NCI-H774 (cell line): ENCODE data around the gene AACS.
"Not testable (repeated sequence)": the region's sequence is repeated elsewhere in the genome, so short reads cannot be mapped to it uniquely, and the experiment has no call there.

Experiments
- DNase-seq: peaks from one replicate; lab custom pipeline; 2025; lab: John Stamatoyannopoulos, UW

The AACS gene, protein sequence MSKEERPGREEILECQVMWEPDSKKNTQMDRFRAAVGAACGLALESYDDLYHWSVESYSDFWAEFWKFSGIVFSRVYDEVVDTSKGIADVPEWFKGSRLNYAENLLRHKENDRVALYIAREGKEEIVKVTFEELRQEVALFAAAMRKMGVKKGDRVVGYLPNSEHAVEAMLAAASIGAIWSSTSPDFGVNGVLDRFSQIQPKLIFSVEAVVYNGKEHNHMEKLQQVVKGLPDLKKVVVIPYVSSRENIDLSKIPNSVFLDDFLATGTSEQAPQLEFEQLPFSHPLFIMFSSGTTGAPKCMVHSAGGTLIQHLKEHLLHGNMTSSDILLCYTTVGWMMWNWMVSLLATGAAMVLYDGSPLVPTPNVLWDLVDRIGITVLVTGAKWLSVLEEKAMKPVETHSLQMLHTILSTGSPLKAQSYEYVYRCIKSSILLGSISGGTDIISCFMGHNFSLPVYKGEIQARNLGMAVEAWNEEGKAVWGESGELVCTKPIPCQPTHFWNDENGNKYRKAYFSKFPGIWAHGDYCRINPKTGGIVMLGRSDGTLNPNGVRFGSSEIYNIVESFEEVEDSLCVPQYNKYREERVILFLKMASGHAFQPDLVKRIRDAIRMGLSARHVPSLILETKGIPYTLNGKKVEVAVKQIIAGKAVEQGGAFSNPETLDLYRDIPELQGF

DNA sequence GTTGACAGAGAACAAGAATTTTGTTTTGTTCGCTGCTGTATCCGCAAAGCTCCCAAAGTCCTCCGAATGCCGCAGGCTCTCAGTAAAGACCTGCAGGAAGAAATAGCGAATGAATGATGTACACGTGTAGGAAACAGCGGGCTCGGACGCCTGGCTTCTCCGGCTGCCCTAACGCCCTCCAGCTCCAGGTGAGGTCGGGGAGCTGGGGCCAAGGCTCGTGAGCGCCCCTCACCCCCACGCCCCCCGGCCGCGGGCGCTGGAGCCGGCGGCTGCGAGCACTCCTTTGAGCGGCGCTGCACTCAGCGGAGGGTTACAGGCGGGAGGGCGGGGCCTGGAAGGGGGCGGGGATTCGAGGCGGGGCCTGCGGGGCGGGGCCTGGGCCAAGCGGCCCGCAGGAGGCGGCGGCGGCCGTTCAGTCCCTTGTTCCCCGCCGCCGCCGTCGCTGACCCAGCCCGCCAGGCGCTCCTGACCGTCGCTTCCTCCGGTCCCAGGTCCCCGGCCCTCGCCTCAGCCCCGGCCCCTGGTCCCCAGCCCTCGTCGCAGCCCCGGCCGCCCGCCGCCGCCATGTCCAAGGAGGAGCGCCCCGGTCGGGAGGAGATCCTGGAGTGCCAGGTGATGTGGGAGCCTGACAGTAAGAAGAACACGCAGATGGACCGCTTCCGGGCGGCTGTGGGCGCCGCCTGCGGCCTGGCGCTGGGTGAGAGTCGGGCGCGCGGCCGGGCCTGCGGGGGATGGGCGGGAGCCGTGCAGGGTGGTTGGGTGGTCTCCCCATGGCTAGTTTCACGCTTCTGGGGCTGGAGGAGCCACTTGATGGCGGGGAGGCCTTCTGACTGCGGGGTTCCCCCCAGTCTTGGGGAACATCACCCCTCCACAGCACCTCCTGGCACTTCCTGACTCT, at the start of gene AACS:
Gene AACS, plus strand, starts transcription at position 415 of the 898 bp plus-strand sequence. Its CDS starts 150 bp downstream, at position 565.
- peak; percentile 76 for DNase-seq

DNA sequence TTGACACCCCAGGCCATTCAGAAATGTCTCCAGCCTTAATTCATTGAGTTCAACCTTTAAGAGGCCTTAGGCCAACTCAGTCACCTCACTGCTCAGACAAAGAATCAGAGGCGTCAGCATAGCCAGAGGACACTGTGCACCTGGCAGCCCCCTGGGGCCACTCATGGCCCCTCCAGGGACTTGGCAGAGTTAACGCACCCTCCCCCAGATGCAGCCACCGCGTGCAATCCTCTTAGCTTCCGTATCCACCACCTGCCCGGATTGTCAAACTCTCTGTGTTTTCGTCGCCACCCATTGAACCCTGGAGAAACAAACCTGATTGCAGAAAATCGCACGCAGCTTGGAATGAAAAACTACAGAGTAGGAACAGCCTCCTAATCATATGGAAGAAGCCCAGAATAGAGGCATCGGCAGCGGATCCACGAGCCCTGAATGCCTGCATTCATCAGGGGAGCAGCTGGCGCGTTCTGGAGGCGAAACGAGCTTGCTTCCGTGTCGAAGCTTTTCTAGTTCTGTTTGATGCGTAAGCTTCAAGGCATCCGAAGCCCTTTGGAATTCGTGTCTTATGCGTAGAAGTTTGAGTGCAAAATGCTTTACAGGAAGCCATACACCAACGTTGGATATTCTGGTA, 49.4 kb upstream of the AACS start:
- no peak for DNase-seq

GRCh38 chr12:125017801-125018200, 47.4 kb upstream of the AACS start:
- DNase-seq = no peak

- DNase-seq = no peak
Observed at GRCh38 chr12:125018356-125018755, 46.9 kb upstream of the AACS start.

GRCh38 chr12:125021096-125021495, 44.1 kb upstream of the AACS start:
- no peak for DNase-seq

GRCh38 chr12:125021771-125022170, 43.5 kb upstream of the AACS start:
- DNase-seq = no peak

DNA sequence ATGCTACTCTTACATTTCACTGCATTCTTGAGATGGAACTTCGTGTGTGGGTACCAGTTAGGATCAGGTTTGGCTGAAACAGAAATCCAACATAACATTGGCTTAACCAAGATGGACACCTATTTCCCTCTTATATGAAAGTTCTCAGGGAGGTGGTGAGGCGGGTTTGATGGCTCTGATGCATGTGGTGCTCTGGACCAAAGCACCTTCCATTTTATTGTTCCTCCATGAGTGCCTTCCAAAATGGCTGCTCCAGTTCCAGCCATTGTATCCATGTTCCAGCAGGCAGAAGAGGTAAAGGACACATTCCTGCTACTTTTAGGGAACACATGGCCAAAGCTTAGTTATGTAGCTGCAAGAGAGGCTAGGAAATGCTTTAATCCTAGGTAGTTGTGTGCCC, 42.2 kb upstream of the AACS start:
- DNase-seq = no peak

DNA sequence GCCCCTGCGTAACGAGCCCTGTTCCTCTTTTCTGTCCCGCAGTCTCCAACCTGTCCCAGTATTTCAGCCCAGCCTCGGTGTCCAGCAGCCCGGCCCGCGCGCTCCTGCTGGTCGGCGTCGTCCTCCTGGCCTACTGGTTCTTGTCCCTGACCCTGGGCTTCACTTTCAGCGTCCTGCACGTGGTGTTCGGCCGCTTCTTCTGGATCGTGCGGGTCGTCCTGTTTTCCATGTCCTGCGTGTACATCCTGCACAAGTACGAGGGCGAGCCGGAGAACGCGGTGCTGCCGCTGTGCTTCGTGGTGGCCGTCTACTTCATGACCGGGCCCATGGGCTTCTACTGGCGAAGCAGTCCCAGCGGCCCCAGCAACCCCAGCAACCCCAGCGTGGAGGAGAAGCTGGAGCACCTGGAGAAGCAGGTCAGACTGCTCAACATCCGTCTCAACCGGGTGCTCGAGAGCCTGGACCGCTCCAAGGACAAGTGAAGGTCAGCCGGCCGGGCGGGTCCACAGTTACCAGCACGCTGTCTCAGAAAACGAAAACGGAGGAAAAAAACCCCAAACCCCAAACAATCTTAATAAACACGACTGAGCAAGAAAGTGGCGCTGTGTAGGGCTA, 40.2 kb upstream of the AACS start:
- no peak for DNase-seq

- no peak for DNase-seq
Observed at GRCh38 chr12:125025606-125026235, 39.5 kb upstream of the AACS start.

DNA sequence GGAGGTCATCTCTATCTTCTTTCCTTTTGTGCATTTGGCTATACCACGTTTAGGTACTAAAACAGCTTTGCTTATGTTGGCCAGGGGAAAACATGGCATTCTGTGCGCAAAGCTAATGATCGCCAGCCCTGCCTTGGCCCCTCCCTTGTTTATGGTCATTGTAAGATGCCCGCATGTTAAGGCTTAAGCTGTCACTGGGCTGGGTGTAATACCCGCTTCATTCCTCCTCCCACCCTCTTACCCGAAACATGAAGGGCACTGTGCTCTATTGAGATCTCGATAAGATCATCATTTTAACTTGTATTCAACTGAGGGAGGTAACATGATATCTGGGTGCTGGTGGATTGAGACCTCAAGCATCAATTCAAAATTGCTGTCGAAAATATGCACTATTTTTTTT, 37.1 kb upstream of the AACS start:
- DNase-seq = no peak

DNA sequence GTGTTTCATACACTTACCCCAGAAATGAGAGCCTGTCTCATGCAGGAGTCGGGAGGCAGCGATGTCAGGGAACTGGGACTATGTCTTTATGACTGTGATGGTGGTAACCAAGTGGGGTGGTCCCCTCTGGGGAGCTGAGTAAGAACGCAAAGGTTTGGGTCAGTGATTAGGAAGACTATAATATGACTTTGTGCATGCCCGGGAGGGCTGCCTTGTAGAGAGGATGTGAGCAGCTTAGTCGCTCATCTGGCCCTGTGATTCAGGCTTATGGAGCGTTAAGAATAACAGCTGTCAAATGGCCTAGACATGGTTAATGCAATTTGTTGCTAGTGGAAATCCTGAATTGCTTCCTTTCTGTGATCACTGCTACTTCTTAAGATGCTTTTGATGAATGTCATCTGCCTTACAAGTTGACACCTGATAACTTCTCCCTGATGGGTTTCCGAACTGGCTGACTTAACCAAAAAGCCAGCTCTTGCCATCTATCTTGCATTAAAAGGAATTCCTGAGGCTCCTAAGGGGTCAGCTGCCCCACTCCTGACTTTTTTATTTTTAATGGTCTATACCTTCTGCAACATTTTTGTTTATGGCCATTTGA, 35.4 kb upstream of the AACS start:
- no peak for DNase-seq

- not testable (repeated sequence) for DNase-seq
Observed at GRCh38 chr12:125031471-125031870, 33.8 kb upstream of the AACS start.

GRCh38 chr12:125032466-125033152, 32.6 kb upstream of the AACS start:
- no peak for DNase-seq

- DNase-seq = no peak
Observed at GRCh38 chr12:125033288-125033687, 31.9 kb upstream of the AACS start.

DNA sequence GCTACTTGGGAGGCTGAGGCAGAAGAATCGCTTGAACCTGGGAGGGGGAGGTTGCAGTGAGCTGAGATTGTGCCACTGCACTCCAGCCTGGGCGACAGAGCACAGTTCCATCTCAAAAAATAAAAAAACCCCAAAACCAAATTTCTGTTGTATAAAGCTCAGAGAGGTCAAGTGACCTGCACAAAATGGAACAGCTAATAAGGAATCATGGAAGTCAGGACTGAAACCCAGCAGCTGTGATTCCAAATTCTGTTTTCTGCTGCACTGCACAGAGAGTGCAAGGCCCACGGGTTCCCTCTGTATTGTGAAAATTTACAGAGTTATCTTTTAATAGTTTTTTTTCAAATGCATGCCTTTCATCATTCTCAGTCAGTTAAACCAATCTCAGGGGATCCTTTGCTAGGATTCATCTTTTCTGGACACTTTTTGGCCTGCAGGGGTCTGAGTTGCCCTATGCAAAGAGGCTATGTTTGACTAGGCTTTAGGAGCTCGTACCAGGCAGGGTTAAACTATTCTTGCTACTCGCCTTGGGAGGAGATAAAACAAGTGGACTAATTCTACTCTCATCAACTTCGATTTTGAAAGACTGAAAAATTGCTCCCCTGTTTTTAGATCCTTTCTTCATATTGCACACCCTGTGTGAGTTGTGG, 26.1 kb upstream of the AACS start:
- no peak for DNase-seq

DNA sequence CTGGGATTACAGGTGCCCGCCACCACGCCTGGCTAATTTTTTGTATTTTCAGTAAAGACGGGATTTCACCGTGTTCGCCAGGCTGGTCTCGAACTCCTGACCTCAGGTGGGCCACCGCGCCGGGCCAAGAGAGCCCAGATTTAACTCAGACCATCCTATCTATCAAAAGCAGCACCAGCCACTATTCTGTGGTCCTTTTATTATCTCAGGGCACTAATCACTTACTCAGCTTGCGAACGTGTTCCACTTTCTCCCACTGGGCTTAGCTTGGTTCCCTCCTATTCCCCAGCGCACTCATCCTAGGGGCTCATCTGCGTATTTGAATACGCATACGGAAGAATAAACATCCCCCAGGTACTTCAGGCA, 16.2 kb upstream of the AACS start:
- no peak for DNase-seq

DNA sequence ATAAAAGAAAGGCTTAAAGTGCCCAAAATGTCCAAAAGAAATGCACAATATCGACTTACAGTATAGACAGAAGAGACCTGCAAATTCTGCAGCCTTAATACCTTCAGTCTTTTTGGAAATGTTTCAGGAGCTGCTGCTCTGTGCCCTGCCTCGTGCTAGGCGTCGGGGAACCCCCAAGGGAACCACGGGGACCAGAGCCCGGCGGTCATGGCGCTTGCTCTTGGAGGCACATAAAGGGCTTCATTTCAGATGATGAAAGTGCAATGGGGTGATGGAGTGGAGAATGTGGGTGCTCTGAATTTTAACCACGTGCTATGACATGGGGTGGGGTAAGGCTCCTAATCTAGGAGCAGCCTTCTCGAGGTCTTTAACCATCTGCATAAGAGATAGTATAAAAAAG, 14.8 kb upstream of the AACS start:
- DNase-seq = no peak

DNA sequence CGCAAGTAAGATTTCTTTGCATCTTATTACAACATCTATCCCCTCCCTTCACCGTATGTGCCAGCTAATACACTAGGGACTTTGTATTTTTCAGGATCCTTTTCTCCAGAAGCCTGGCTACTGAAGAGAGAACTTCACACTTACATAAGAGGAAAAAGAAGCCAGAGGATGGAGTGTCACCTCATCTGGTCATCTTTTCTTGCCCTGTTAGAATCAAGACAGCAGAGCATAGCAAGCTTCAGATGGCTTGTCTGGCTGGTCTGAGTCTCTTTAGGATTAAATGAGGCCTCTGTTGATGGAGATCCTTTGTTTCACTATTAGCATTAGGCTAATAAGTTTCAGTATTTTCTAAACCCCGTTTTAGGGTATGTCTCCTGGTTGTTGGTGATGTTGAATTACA, 14.4 kb upstream of the AACS start:
- no peak for DNase-seq

- no peak for DNase-seq
Observed at GRCh38 chr12:125053821-125054220, 11.4 kb upstream of the AACS start.

DNA sequence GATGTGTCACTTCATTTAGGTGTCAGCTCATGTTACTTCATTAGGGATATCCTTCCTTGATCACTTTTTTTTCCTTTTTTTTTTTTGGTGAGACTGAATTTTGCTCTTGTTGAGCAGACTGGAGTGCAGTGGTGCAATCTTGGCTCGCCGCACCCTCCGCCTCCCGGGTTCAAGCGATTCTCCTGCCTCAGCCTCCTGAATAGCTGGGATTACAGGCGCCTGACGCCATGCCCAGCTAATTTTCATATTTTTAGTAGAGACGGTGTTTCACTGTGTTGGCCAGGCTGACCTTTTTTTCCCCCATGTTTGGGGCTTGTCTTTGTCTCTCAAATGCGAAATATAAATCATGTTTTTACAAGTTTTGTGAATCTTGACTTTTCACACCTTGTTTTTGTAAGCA, 9.6 kb upstream of the AACS start:
- DNase-seq = no peak
